NCI-H345 treated with DMSO at 0.1 percent for 48 hours (cell line): ENCODE data around the gene OPN1MW2.
"Not testable (repeated sequence)": the region's sequence is repeated elsewhere in the genome, so short reads cannot be mapped to it uniquely, and the experiment has no call there.

Experiments
- DNase-seq: peaks from one replicate; lab custom pipeline; 2025; ENCODE audit not compliant: unreplicated experiment; lab: John Stamatoyannopoulos, UW

Gene OPN1MW2

DNA sequence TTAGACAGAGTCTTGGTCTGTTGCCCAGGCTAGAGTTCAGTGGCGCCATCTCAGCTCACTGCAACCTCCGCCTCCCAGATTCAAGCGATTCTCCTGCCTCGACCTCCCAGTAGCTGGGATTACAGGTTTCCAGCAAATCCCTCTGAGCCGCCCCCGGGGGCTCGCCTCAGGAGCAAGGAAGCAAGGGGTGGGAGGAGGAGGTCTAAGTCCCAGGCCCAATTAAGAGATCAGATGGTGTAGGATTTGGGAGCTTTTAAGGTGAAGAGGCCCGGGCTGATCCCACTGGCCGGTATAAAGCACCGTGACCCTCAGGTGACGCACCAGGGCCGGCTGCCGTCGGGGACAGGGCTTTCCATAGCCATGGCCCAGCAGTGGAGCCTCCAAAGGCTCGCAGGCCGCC is at the start of gene OPN1MW2:
TSS of gene OPN1MW2 (plus strand) at position 301 of the 400 bp plus-strand sequence. CDS start at position 361, 60 bp downstream.
- DNase-seq = not testable (repeated sequence)

- not testable (repeated sequence) for DNase-seq
Measured at GRCh38 chrX:154172535-154172943, 47.0 kb upstream of the OPN1MW2 start.

GRCh38 chrX:154174356-154174755 is 45.2 kb upstream of the OPN1MW2 start:
- not testable (repeated sequence) for DNase-seq

- not testable (repeated sequence) for DNase-seq
Measured at GRCh38 chrX:154182296-154182695, 37.3 kb upstream of the OPN1MW2 start, which contains the start of gene OPN1MW. Gene OPN1MW (plus strand): TSS chrX:154182596. CDS start chrX:154182678, 82 bp downstream.

DNA sequence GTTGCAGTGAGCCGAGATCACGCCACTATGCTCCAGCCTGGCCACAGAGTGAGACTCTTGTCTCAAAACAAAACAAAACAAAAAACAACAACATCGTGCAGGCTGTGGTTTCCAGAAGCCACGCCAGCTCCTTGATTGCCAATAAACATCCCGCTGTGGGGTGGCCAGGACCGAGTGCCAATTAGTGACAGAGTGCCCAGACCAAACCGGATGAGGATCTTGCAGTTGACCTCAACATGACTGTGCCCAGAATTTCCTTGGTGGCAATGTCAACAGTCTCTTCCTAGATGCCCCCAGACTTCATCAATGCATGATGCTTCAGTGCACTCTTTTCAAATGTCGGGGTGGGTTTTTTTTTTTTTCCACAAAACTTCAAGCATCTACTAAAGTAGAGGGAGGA is 35.8 kb upstream of the OPN1MW2 start:
- DNase-seq = not testable (repeated sequence)

DNA sequence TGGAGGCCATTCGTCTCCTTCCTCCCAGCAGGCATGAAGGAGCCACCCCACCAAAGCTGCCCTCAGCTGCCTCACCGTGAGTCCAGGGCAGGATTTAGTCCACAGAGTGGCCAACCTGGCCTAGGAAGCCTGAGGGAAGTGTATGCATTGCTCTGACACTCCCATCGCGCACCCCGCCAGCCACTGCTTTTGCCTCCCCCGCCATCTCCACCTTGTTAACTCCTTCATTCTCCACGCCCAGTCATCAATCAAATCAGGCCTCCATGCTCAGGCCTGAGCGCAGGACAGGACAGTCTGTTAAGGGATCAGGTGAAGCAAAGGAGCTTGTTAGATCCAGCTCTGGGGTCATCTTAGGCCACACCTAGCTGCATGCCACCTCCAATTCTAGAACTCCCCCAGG is 26.7 kb upstream of the OPN1MW2 start:
- not testable (repeated sequence) for DNase-seq

DNA sequence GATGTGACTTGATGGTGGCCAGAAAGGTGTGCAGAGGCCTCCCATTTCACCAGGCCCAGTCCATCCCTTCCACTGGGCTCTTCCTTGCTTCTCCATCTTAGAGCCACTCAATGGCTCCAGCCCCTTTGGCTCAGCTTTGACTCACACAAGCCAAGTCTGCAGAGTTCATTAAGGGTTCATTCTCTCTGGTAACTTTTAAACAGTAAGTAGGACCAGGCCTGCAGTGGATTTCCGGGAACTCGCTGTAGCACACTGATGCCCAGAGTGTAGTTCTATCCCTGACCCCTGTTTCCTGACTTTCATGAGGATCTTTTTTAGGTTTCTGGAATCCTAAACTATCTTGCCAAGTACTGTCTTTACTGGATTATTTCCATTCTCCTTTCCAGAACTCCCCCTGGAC is 25.2 kb upstream of the OPN1MW2 start:
- DNase-seq = not testable (repeated sequence)

DNA sequence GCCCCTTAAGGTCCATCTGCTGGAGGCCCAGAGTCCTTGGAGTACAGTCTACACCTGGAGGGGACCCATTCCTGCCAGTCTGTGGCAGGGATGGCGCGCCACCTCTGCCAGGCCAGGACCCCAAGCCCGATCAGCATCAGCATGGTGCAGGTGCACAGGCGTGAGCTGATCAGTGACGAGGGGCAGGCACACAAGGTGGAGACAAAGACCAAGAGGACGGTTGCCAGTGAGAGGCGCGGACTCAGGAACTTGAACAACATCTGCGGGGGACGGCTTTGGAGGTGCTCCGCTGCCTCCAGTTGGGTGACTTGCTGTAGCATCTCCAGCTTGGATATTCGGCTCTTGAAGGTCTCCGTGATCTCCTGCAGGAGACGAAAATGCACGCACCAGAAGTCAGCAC is 23.1 kb upstream of the OPN1MW2 start:
- not testable (repeated sequence) for DNase-seq

DNA sequence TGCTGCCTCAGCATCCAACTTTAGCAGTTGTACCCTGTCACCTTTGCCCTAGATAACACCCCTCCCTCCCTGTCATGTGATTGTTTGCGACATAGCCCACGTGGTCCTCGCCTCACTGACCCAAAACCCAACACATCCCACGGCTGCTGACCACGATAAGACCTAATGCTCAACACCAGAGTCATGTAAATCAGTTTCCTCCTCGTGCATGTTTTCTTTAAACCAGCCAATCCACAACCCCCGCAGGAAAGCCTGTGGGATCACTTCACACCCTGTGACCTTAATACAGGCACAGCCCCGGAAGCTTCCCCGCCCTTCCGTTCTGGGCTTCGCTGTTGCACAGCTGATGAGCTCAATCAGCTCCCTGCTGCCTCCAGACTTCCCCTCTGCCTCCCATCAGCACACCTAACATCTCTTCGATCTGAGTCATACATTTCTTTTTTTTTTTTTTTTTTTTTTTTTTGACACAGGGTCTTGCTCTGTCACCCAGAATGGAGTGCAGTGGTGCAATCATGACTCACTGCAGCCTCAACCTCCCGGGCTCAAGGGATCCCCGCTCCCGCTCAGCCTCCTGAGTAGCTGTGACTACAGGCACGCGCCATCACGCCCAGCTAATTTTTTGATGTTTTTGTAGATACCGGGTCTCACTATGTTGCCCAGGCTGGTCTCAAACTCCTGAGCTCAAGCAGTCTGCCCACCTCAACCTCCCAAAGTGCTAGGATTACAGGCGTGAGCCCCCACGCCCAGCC is 9.7 kb upstream of the OPN1MW2 start:
- DNase-seq = not testable (repeated sequence)

- DNase-seq = not testable (repeated sequence)
Measured at GRCh38 chrX:154211057-154211456, 8.5 kb upstream of the OPN1MW2 start.

DNA sequence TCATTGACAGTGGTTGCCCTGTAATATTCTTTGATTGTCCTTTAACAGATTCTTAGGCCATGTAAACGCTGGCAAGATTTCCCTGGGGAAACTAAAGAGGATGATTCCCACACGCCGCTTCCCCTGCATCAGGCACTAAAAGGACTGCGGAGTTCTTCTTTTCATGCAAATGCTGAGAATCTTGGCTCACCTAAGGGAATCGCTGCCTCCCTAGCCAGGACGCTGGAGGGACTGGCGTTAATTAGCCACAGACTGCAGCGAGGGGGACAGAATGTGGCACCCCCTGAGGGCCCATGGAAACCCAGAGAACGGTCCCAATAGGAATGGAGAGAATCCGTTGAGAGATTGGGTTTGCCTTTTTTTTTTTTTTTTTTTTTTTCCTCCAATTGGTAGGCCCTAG is 8.1 kb upstream of the OPN1MW2 start:
- not testable (repeated sequence) for DNase-seq

- not testable (repeated sequence) for DNase-seq
Measured at GRCh38 chrX:154225292-154225691, 5.7 kb downstream of the OPN1MW2 start.

DNA sequence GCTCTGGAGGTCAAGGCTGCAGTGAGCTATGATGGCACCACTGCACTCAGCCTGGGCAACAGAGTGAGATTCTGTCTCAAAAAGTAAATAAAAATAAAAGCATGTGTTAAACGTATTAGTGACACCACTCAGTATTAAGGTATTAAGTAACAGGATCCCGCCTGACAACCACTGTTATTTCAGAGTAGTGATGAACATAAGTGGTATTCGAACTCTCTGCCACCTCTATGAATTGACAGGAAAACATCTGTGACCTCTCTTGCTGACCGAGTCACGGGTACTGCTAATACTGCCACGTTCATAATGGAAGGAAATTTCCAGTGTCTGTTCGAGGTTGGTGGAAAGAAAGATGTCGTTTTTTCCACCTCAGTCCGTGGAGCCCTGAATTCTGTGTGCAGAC is 7.2 kb downstream of the OPN1MW2 start:
- not testable (repeated sequence) for DNase-seq

DNA sequence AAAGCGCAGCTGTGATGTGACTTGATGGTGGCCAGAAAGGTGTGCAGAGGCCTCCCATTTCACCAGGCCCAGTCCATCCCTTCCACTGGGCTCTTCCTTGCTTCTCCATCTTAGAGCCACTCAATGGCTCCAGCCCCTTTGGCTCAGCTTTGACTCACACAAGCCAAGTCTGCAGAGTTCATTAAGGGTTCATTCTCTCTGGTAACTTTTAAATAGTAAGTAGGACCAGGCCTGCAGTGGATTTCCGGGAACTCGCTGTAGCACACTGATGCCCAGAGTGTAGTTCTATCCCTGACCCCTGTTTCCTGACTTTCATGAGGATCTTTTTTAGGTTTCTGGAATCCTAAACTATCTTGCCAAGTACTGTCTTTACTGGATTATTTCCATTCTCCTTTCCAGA is 11.9 kb downstream of the OPN1MW2 start:
- not testable (repeated sequence) for DNase-seq

DNA sequence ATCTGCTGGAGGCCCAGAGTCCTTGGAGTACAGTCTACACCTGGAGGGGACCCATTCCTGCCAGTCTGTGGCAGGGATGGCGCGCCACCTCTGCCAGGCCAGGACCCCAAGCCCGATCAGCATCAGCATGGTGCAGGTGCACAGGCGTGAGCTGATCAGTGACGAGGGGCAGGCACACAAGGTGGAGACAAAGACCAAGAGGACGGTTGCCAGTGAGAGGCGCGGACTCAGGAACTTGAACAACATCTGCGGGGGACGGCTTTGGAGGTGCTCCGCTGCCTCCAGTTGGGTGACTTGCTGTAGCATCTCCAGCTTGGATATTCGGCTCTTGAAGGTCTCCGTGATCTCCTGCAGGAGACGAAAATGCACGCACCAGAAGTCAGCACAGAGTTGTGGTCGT is 14.1 kb downstream of the OPN1MW2 start:
- DNase-seq = not testable (repeated sequence)

DNA sequence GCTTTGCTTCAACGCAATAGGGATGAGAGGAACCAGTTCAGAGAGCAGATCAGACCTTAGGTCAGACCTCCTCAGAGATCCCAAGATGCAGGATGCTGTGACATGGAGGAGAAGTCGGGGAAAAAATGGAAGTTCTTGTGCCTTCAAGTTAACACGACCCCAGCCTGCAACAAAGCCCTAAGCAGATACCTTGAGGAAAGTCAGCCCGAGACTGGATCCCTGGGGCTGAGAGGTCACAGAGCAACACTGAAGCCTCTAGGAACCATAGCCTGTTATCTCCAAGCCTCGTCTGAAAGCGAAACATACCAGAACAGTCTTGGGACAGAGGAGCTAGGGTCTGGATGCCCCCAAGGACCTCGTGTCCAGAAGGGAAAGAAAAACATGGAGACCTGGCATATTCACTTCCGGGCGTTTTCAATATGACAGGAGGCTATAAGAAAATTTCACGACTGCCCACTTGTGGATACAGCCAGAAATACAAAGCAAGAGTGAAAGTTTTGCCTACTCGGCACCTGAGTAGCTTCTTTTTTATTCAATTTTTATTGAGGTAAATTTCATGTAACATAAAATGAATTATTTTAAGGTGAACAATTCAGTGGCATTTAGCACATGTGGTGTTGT is 19.5 kb downstream of the OPN1MW2 start:
- not testable (repeated sequence) for DNase-seq

DNA sequence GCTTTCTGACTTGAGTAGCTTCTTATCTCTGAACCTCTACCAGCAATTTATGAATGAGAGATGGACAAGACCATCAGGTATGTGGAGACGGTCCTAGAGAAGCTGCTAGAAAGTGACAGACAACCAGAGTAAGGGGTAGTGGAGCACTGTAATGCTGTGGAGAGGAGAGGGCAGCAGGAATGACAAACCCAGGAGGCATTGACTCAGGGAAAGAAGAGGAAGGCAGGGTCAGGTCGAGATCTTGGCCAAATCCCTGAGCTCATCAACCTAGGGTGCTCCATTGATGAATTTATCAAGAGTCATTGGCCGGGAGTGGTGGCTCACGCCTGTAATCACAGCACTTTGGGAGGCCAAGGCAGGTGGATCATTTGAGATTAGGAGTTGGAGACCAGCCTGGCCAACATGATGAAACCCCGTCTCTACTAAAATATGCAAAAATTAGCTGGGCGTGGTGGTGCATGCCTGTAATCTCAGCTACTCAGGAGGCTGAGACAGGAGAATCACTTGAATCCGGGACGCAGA is 20.5 kb downstream of the OPN1MW2 start:
- not testable (repeated sequence) for DNase-seq

DNA sequence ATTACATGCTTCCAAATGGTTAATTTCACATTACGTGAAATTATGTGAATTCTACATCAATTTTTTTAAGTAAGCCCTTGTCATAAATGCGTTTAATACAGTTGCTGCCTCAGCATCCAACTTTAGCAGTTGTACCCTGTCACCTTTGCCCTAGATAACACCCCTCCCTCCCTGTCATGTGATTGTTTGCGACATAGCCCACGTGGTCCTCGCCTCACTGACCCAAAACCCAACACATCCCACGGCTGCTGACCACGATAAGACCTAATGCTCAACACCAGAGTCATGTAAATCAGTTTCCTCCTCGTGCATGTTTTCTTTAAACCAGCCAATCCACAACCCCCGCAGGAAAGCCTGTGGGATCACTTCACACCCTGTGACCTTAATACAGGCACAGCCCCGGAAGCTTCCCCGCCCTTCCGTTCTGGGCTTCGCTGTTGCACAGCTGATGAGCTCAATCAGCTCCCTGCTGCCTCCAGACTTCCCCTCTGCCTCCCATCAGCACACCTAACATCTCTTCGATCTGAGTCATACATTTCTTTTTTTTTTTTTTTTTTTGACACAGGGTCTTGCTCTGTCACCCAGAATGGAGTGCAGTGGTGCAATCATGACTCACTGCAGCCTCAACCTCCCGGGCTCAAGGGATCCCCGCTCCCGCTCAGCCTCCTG is 28.0 kb downstream of the OPN1MW2 start:
- not testable (repeated sequence) for DNase-seq

DNA sequence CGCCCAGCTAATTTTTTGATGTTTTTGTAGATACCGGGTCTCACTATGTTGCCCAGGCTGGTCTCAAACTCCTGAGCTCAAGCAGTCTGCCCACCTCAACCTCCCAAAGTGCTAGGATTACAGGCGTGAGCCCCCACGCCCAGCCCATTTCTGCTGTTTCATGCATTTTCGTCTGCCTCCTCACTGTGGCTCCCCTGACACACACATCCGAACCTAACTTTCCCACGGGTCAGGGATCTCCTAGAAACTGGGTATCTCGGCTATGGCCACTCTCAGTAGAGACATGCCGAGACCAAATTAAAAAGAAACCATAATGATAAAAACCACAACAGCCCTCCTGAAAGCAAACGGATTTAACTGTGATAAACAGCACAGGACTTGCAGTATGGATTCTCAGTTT is 28.5 kb downstream of the OPN1MW2 start:
- not testable (repeated sequence) for DNase-seq

DNA sequence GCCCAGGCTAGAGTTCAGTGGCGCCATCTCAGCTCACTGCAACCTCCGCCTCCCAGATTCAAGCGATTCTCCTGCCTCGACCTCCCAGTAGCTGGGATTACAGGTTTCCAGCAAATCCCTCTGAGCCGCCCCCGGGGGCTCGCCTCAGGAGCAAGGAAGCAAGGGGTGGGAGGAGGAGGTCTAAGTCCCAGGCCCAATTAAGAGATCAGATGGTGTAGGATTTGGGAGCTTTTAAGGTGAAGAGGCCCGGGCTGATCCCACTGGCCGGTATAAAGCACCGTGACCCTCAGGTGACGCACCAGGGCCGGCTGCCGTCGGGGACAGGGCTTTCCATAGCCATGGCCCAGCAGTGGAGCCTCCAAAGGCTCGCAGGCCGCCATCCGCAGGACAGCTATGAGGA is 37.7 kb downstream of the OPN1MW2 start, which contains the start of gene OPN1MW3:
TSS of gene OPN1MW3 (plus strand) at position 301 of the 400 bp plus-strand sequence. CDS start at position 339, 38 bp downstream.
- not testable (repeated sequence) for DNase-seq

DNA sequence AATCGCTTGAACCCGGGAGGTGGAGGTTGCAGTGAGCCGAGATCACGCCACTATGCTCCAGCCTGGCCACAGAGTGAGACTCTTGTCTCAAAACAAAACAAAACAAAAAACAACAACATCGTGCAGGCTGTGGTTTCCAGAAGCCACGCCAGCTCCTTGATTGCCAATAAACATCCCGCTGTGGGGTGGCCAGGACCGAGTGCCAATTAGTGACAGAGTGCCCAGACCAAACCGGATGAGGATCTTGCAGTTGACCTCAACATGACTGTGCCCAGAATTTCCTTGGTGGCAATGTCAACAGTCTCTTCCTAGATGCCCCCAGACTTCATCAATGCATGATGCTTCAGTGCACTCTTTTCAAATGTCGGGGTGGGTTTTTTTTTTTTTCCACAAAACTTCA is 39.2 kb downstream of the OPN1MW2 start:
- DNase-seq = not testable (repeated sequence)
